Thyroid gland (tissue), 4 donors: ENCODE data around the gene TMEM254. TPM values are rescaled to one million over a fixed set of nuclear protein-coding genes. Genes with fewer than 3 reads are reported as not detected.
"Not testable (repeated sequence)": the region's sequence is repeated elsewhere in the genome, so short reads cannot be mapped to it uniquely, and the experiment has no call there.

ENCODE experiments used
- DNase-seq, 2 donors: peaks; one replicate each; pipeline ENCODE4 v3.0.0-alpha.2; 2019
- H3K27ac ChIP-seq, 3 donors: fragments of 200-600 bp; sonication (generic); 1 replicate in 2 of 3; 2 replicates in 1 of 3; pipeline ENCODE4 v1.5.1; 2016 to 2019; ENCODE audit warnings: mild to moderate bottlenecking in 1 of 3, moderate library complexity in 1 of 3
- H3K27me3 ChIP-seq: fragments of 200-600 bp; sonication (generic); one replicate; pipeline ENCODE4 v1.5.1; 2019
- H3K36me3 ChIP-seq, 2 donors: fragments of 200-600 bp; sonication (generic); one replicate each; pipeline ENCODE4 v1.5.1; 2016 to 2019
- H3K4me1 ChIP-seq, 2 donors: fragments of 200-600 bp; sonication (generic); one replicate each; pipeline ENCODE4 v1.5.1; 2017 to 2019
- H3K4me3 ChIP-seq, 3 donors: fragments of 200-600 bp; sonication (generic); replicated peaks in 1 of 3; 1 replicate in 2 of 3; 2 replicates in 1 of 3; pipeline ENCODE4 v1.5.1; 2016; ENCODE audit warnings: mild to moderate bottlenecking in 1 of 3
- H3K9me3 ChIP-seq: fragments of 200-600 bp; sonication (generic); one replicate; pipeline ENCODE4 v1.5.1; 2017
- CTCF ChIP-seq, 6 experiments: fragments of 200-600 bp in 3 of 6; fragments of 450-650 bp in 3 of 6; sonication (generic) in 3 of 6; IDR thresholded peaks; one replicate each; pipeline ENCODE4 v1.5.1; 2016 to 2019; ENCODE audit warnings: antibody characterized with exemption in 6 of 6, mild to moderate bottlenecking in 2 of 6, inconsistent platforms in 1 of 6, moderate library complexity in 1 of 6
- POLR2A ChIP-seq, 2 donors: fragments of 450-650 bp; IDR thresholded peaks; one replicate each; pipeline ENCODE4 v1.6.1; 2017; ENCODE audit warnings: antibody characterized with exemption in 2 of 2, mild to moderate bottlenecking in 2 of 2, moderate library complexity in 1 of 2
- WGBS, 2 donors: methylation state at CpG; one replicate each; pipeline ENCODE4 v1.1.5; 2017; 5-methylcytosine and 5-hydroxymethylcytosine counted together
- intact Hi-C: fragments of 100-400 bp; cut with DNase I; formaldehyde crosslinking; loops from one replicate; pipeline ENCODE4 v1.15.1; 2023
- total RNA-seq, 4 donors: library from RNA; depleted of rRNA; stranded (reverse); fragments of >200 nt; gene quantifications; one replicate each; pipeline ENCODE4 v1.2.3, GENCODE V29; 2016

TMEM254 gene
- total RNA-seq, 4 donors from 2014 or later: 12.2 to 25.0 (median 19.8) TPM

GRCh38 chr10:80079312-80079719 lies 851 bp downstream of the TMEM254 start:
- Histone ChIP-seq H3K27ac (peak overlapping the region; percentile 88 to 93 (median 92)), H3K4me1 (peaks cover 5 to 7% of the 10 kb centered on the region in 2 donors), H3K36me3 (no peaks in the 10 kb centered on the region), H3K27me3 (no peaks in the 10 kb centered on the region), H3K9me3 (no peaks in the 10 kb centered on the region), H3K4me3 (peak overlapping the region; percentile 67 to 92 (median 77))
- intact Hi-C loops: no loop called here
- DNase-seq: no peak
- TF ChIP-seq POLR2A (IDR thresholded peaks at IDR 0.05): peak in 1 of 2 donors; percentile 19
- TF ChIP-seq CTCF (IDR thresholded peaks at IDR 0.05): no peak
- 2 to 3% methylated on average over 11 to 12 of the region's 12 CpGs for WGBS, 2 donors

- DNase-seq: peak in 1 of 2 donors; percentile 52
- TF ChIP-seq CTCF (IDR thresholded peaks at IDR 0.05): no peak
- no peak for TF ChIP-seq POLR2A (IDR thresholded peaks at IDR 0.05)
- intact Hi-C loops: no loop called here
- Histone ChIP-seq H3K4me3 (no peak overlapping the region), H3K27ac (no peak overlapping the region), H3K36me3 (no peaks in the 10 kb centered on the region), H3K9me3 (no peaks in the 10 kb centered on the region), H3K4me1 (peaks cover 5 to 7% of the 10 kb centered on the region in 2 donors), H3K27me3 (no peaks in the 10 kb centered on the region)
- 53 to 64% methylated on average over 9 of the region's 9 CpGs for WGBS, 2 donors
Observed at GRCh38 chr10:80081026-80081425, 2.6 kb downstream of the TMEM254 start.

GRCh38 chr10:80081801-80082750 lies 3.6 kb downstream of the TMEM254 start:
- Histone ChIP-seq H3K4me3 (no peak overlapping the region), H3K4me1 (peaks cover 5 to 7% of the 10 kb centered on the region in 2 donors), H3K27me3 (no peaks in the 10 kb centered on the region), H3K27ac (no peak overlapping the region), H3K36me3 (no peaks in the 10 kb centered on the region), H3K9me3 (no peaks in the 10 kb centered on the region)
- TF ChIP-seq POLR2A (IDR thresholded peaks at IDR 0.05) (no peak), CTCF (IDR thresholded peaks at IDR 0.05) (no peak)
- intact Hi-C loops: no loop called here
- DNase-seq: no peak
- 78 to 80% methylated on average over 5 of the region's 5 CpGs for WGBS, 2 donors

- no peaks in the 10 kb centered on the region for H3K27me3 ChIP-seq
- H3K27ac ChIP-seq: no peak overlapping the region
- WGBS, 2 donors: 86 to 95% methylated on average over 2 of the region's 2 CpGs
- intact Hi-C loops: no loop called here
- H3K36me3 ChIP-seq: peaks cover 0 to 5% of the 10 kb centered on the region in 2 donors
- no peaks in the 10 kb centered on the region for H3K4me1 ChIP-seq
- H3K9me3 ChIP-seq: no peaks in the 10 kb centered on the region
- TF ChIP-seq POLR2A (IDR thresholded peaks at IDR 0.05) (no peak), CTCF (IDR thresholded peaks at IDR 0.05) (no peak)
- H3K4me3 ChIP-seq: no peak overlapping the region
- DNase-seq: no peak
Observed at GRCh38 chr10:80090121-80090520, 11.7 kb downstream of the TMEM254 start.

- H3K27ac ChIP-seq: no peak overlapping the region
- intact Hi-C loops: no loop called here
- H3K4me1 ChIP-seq: no peaks in the 10 kb centered on the region
- H3K36me3 ChIP-seq: peaks cover 0 to 5% of the 10 kb centered on the region in 2 donors
- DNase-seq: no peak
- H3K9me3 ChIP-seq: no peaks in the 10 kb centered on the region
- TF ChIP-seq CTCF (IDR thresholded peaks at IDR 0.05) (no peak), POLR2A (IDR thresholded peaks at IDR 0.05) (no peak)
- WGBS, 2 donors: 70 to 81% methylated on average over 2 of the region's 2 CpGs
- no peak overlapping the region for H3K4me3 ChIP-seq
- no peaks in the 10 kb centered on the region for H3K27me3 ChIP-seq
Observed at GRCh38 chr10:80094231-80094630, 15.8 kb downstream of the TMEM254 start.

- H3K9me3 ChIP-seq, intact Hi-C loops, H3K27ac ChIP-seq, H3K4me1 ChIP-seq, H3K4me3 ChIP-seq, H3K27me3 ChIP-seq, H3K36me3 ChIP-seq, DNase-seq: not testable (repeated sequence)
- whole genome bisulfite sequencing, 2 donors: 82 to 89% methylated on average over 2 of the region's 2 CpGs
Observed at GRCh38 chr10:80098272-80098671, 19.8 kb downstream of the TMEM254 start.

GRCh38 chr10:80099295-80099694 lies 20.8 kb downstream of the TMEM254 start:
- H3K27me3 ChIP-seq, H3K4me1 ChIP-seq, H3K4me3 ChIP-seq, intact Hi-C loops, H3K27ac ChIP-seq, DNase-seq, H3K9me3 ChIP-seq, H3K36me3 ChIP-seq: not testable (repeated sequence)
- 79 to 84% methylated on average over 8 of the region's 8 CpGs for WGBS, 2 donors
